Esophagus (tissue), 2 donors: ENCODE data around the gene APBA2. TPM values are rescaled to one million over a fixed set of nuclear protein-coding genes. Genes with fewer than 3 reads are reported as not detected.

Experiments
- H3K27ac ChIP-seq, 2 donors: one replicate each; pipeline ENCODE4 v1.5.1; 2013; ENCODE audit warnings: low read depth in 2 of 2, mild to moderate bottlenecking in 2 of 2, inconsistent platforms in 1 of 2, low read length in 1 of 2, moderate library complexity in 1 of 2
- H3K27me3 ChIP-seq, 2 donors: one replicate each; pipeline ENCODE4 v1.6.1; 2013; ENCODE audit warnings: low read length in 2 of 2, control low read depth in 1 of 2, mild to moderate bottlenecking in 1 of 2; ENCODE audit not compliant: insufficient read depth in 2 of 2, control insufficient read depth in 1 of 2
- H3K36me3 ChIP-seq, 2 donors: one replicate each; pipeline ENCODE4 v1.6.1; 2013; ENCODE audit warnings: low read length in 1 of 2; ENCODE audit not compliant: control insufficient read depth in 2 of 2, insufficient read depth in 2 of 2
- H3K4me1 ChIP-seq, 2 donors: one replicate each; pipeline ENCODE4 v1.6.1; 2013; ENCODE audit warnings: low read length in 1 of 2; ENCODE audit not compliant: control insufficient read depth in 2 of 2, insufficient read depth in 2 of 2
- H3K4me3 ChIP-seq, 2 donors: one replicate each; pipeline ENCODE4 v1.5.1; 2013; ENCODE audit warnings: low read length in 2 of 2, mild to moderate bottlenecking in 2 of 2, low read depth in 1 of 2, moderate library complexity in 1 of 2
- H3K9me3 ChIP-seq, 2 donors: one replicate each; pipeline ENCODE4 v1.6.1; 2013; ENCODE audit warnings: mild to moderate bottlenecking in 2 of 2, low read depth in 1 of 2, low read length in 1 of 2, moderate library complexity in 1 of 2; ENCODE audit not compliant: control insufficient read depth in 2 of 2, insufficient read depth in 1 of 2
- WGBS, 2 donors: extraction: QIAGEN DNeasy Blood & Tissue Kit; methylation state at CpG; one replicate each; pipeline ENCODE4 v1.1.7; 2013; 5-methylcytosine and 5-hydroxymethylcytosine counted together
- polyA plus RNA-seq, 2 donors: library from polyadenylated mRNA; stranded (reverse); fragments of 200-250 nt; gene quantifications; one replicate each; pipeline ENCODE4 v1.2.3, GENCODE V29; 2013
- donor health status: healthy with polysubstance abuse.
- donor health status: Bipolar disorder and iron deficiency.

The APBA2 gene
- polyA plus RNA-seq, 2 donors = 0.77 to 1.7 TPM

GRCh38 chr15:28892789-28893610 lies 7.2 kb downstream of the APBA2 start:
- Histone ChIP-seq H3K4me3 (no peak overlapping the region), H3K4me1 (no peaks in the 10 kb centered on the region), H3K9me3 (peaks cover 0 to 2% of the 10 kb centered on the region in 2 donors), H3K27ac (no peak overlapping the region), H3K27me3 (no peaks in the 10 kb centered on the region), H3K36me3 (no peaks in the 10 kb centered on the region)
- WGBS, 2 donors = 28 to 33% methylated on average over 12 of the region's 12 CpGs

GRCh38 chr15:28894631-28895030 lies 8.9 kb downstream of the APBA2 start:
- Histone ChIP-seq H3K4me3 (no peak overlapping the region), H3K4me1 (no peaks in the 10 kb centered on the region), H3K27ac (no peak overlapping the region), H3K9me3 (peaks cover 0 to 2% of the 10 kb centered on the region in 2 donors), H3K27me3 (no peaks in the 10 kb centered on the region), H3K36me3 (no peaks in the 10 kb centered on the region)
- WGBS, 2 donors = 88 to 90% methylated on average over 13 of the region's 13 CpGs

- no peak overlapping the region for H3K27ac ChIP-seq
- peaks cover 0 to 2% of the 10 kb centered on the region in 2 donors for H3K9me3 ChIP-seq
- no peaks in the 10 kb centered on the region for H3K4me1 ChIP-seq
- H3K36me3 ChIP-seq = no peaks in the 10 kb centered on the region
- H3K27me3 ChIP-seq = no peaks in the 10 kb centered on the region
- no peak overlapping the region for H3K4me3 ChIP-seq
- WGBS, 2 donors = 94% methylated on average over 13 of the region's 13 CpGs
These were observed 9.4 kb downstream of the APBA2 start for GRCh38 chr15:28895146-28895545.

GRCh38 chr15:28895566-28895965 lies 9.8 kb downstream of the APBA2 start:
- Histone ChIP-seq H3K4me3 (no peak overlapping the region), H3K27me3 (no peaks in the 10 kb centered on the region), H3K4me1 (no peaks in the 10 kb centered on the region), H3K36me3 (no peaks in the 10 kb centered on the region), H3K27ac (no peak overlapping the region), H3K9me3 (peaks cover 0 to 2% of the 10 kb centered on the region in 2 donors)
- WGBS, 2 donors = 86 to 93% methylated on average over 6 of the region's 6 CpGs

- Histone ChIP-seq H3K4me1 (no peaks in the 10 kb centered on the region), H3K36me3 (no peaks in the 10 kb centered on the region), H3K27ac (no peak overlapping the region), H3K4me3 (no peak overlapping the region), H3K9me3 (peaks cover 0 to 2% of the 10 kb centered on the region in 2 donors), H3K27me3 (no peaks in the 10 kb centered on the region)
- WGBS, 2 donors = 52 to 73% methylated on average over 4 of the region's 4 CpGs
These were observed 11.2 kb downstream of the APBA2 start for GRCh38 chr15:28896951-28897350.

GRCh38 chr15:28897861-28898585 lies 12.2 kb downstream of the APBA2 start:
- peaks cover 0 to 2% of the 10 kb centered on the region in 2 donors for H3K9me3 ChIP-seq
- WGBS, 2 donors = 89 to 91% methylated on average over 13 of the region's 13 CpGs
- no peaks in the 10 kb centered on the region for H3K4me1 ChIP-seq
- H3K36me3 ChIP-seq = no peaks in the 10 kb centered on the region
- no peak overlapping the region for H3K27ac ChIP-seq
- no peaks in the 10 kb centered on the region for H3K27me3 ChIP-seq
- H3K4me3 ChIP-seq = no peak overlapping the region

GRCh38 chr15:28899061-28899738 lies 13.4 kb downstream of the APBA2 start:
- no peak overlapping the region for H3K4me3 ChIP-seq
- H3K36me3 ChIP-seq = no peaks in the 10 kb centered on the region
- no peaks in the 10 kb centered on the region for H3K27me3 ChIP-seq
- no peaks in the 10 kb centered on the region for H3K4me1 ChIP-seq
- no peak overlapping the region for H3K27ac ChIP-seq
- H3K9me3 ChIP-seq = peaks cover 0 to 2% of the 10 kb centered on the region in 2 donors
- WGBS, 2 donors = 93% methylated on average over 24 of the region's 24 CpGs

- 84 to 88% methylated on average over 18 of the region's 18 CpGs for WGBS, 2 donors
These were observed 14.5 kb downstream of the APBA2 start for GRCh38 chr15:28900041-28900891.

More at GRCh38 chr15:28900041-28900891, 14.5 kb downstream of the APBA2 start:
- no peaks in the 10 kb centered on the region for H3K9me3 ChIP-seq
- no peaks in the 10 kb centered on the region for H3K4me1 ChIP-seq
- no peaks in the 10 kb centered on the region for H3K27me3 ChIP-seq
- H3K36me3 ChIP-seq = no peaks in the 10 kb centered on the region
- no peak overlapping the region for H3K27ac ChIP-seq
- H3K4me3 ChIP-seq = no peak overlapping the region
